Fibroblast of lung (primary cell): ENCODE results near the gene HECTD2. TPM values are rescaled to one million over a fixed set of nuclear protein-coding genes. Genes with fewer than 3 reads are reported as not detected.

ENCODE experiments used
- DNase-seq, 2 donors: peaks; one replicate each; pipeline versions ENCODE4 v3.0.0 to v3.0.0-alpha.2; 2010; ENCODE audit warnings: low read depth in 2 of 2
- H2AFZ ChIP-seq: 2 replicates; pipeline ENCODE4 v1.5.1; 2012; ENCODE audit warnings: low read length, control low read depth, inconsistent platforms
- H3K27ac ChIP-seq: 2 replicates; pipeline ENCODE4 v1.5.1; 2011; ENCODE audit warnings: low read length, control low read depth; ENCODE audit not compliant: insufficient read depth
- H3K27me3 ChIP-seq: 2 replicates; pipeline ENCODE4 v1.5.1; 2011; ENCODE audit warnings: mild to moderate bottlenecking, low read length; ENCODE audit not compliant: control insufficient read depth, insufficient read depth
- H3K36me3 ChIP-seq: 2 replicates; pipeline ENCODE4 v1.5.1; 2011; ENCODE audit warnings: low read length; ENCODE audit not compliant: control insufficient read depth, insufficient read depth
- H3K4me1 ChIP-seq: 2 replicates; pipeline ENCODE4 v1.5.1; 2011; ENCODE audit warnings: low read length; ENCODE audit not compliant: control insufficient read depth, insufficient read depth; ENCODE audit errors: extremely low read depth
- H3K4me2 ChIP-seq: 2 replicates; pipeline ENCODE4 v1.5.1; 2011; ENCODE audit warnings: low read length, control low read depth; ENCODE audit not compliant: insufficient read depth; ENCODE audit errors: extremely low read depth
- H3K4me3 ChIP-seq, 4 experiments: fragments of 200-600 bp in 1 of 4; sonication (generic) in 1 of 4; replicated peaks in 1 of 4; 2 replicates each; pipeline ENCODE4 v1.5.1; 2011 to 2016; ENCODE audit warnings: low read length in 4 of 4, low read depth in 3 of 4, mild to moderate bottlenecking in 3 of 4, control low read depth in 2 of 4, inconsistent platforms in 1 of 4, mixed read lengths in 1 of 4; ENCODE audit not compliant: insufficient read depth in 1 of 4; ENCODE audit errors: control extremely low read depth in 1 of 4
- H3K79me2 ChIP-seq: 2 replicates; pipeline ENCODE4 v1.5.1; 2012; ENCODE audit warnings: mild to moderate bottlenecking, low read length, inconsistent platforms; ENCODE audit not compliant: control insufficient read depth, insufficient read depth
- H3K9ac ChIP-seq: 2 replicates; pipeline ENCODE4 v1.5.1; 2011; ENCODE audit warnings: mild to moderate bottlenecking, low read length, control low read depth; ENCODE audit not compliant: insufficient read depth
- H3K9me3 ChIP-seq: 2 replicates; pipeline ENCODE4 v1.5.1; 2012; ENCODE audit warnings: low read depth, low read length; ENCODE audit not compliant: control insufficient read depth, insufficient read depth
- H4K20me1 ChIP-seq: 2 replicates; pipeline ENCODE4 v1.5.1; 2011; ENCODE audit warnings: low read length; ENCODE audit not compliant: control insufficient read depth, insufficient read depth; ENCODE audit errors: extremely low read depth
- EZH2 ChIP-seq: IDR thresholded peaks from 2 replicates; pipeline ENCODE4 v1.5.1; 2012; ENCODE audit warnings: low read length, control low read depth, mild to moderate bottlenecking; ENCODE audit errors: missing control alignments
- polyA plus RNA-seq, 2 donors: library from polyadenylated mRNA; depleted of rRNA in 1 of 2; stranded (reverse) in 1 of 2; unstranded in 1 of 2; fragments of >200 nt; gene quantifications; 2 replicates each; pipeline ENCODE4 v1.2.1, GENCODE V29; 2011 to 2012; ENCODE audit warnings: missing spikeins in 1 of 2
- total RNA-seq: library from RNA; depleted of rRNA; stranded (reverse); fragments of >200 nt; gene quantifications from 2 replicates; pipeline ENCODE4 v1.2.1, GENCODE V29; 2014
- TF ChIP-seq, protein P1 (sequence below), 2 donors: IDR thresholded peaks in 1 of 2; conservative IDR thresholded peaks in 1 of 2; 1 replicate in 1 of 2; 2 replicates in 1 of 2; pipeline ENCODE4 v1.5.1; 2011 to 2012; ENCODE audit warnings: low read length in 2 of 2, control low read depth in 1 of 2, inconsistent platforms in 1 of 2, low read depth in 1 of 2, mild to moderate bottlenecking in 1 of 2

HECTD2 gene
- total and polyA plus RNA-seq, 2 donors (not counting 1 experiment from before 2014, with no cell fraction given): 7.6 to 8.3 TPM

DNA sequence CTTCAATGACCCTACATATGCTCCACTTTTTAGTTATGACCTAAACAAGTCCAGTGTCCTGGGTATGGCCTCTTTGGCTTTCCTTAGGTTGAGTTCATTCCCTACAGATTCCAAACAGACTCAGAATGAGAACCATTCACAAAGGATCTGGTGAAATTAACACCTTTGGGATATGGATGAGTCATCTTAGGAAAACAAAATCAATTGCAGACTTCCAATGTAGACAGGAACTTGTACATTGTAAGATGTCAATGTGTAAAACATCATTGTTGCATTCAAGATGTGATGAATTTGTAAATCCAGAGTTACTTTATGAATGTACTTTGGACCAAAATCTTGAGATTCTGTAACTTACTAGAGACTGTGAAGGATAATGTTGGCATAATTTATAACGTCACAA is 43.4 kb upstream of the HECTD2 start:
- TF ChIP-seq, protein P1, sequence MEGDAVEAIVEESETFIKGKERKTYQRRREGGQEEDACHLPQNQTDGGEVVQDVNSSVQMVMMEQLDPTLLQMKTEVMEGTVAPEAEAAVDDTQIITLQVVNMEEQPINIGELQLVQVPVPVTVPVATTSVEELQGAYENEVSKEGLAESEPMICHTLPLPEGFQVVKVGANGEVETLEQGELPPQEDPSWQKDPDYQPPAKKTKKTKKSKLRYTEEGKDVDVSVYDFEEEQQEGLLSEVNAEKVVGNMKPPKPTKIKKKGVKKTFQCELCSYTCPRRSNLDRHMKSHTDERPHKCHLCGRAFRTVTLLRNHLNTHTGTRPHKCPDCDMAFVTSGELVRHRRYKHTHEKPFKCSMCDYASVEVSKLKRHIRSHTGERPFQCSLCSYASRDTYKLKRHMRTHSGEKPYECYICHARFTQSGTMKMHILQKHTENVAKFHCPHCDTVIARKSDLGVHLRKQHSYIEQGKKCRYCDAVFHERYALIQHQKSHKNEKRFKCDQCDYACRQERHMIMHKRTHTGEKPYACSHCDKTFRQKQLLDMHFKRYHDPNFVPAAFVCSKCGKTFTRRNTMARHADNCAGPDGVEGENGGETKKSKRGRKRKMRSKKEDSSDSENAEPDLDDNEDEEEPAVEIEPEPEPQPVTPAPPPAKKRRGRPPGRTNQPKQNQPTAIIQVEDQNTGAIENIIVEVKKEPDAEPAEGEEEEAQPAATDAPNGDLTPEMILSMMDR (conservative IDR thresholded peaks at IDR 0.05 in 1 of 2, IDR thresholded peaks at IDR 0.05 in 1 of 2; ENCODE audit: low read depth in 1 of 2, low read length in 2 of 2): no peak
- TF ChIP-seq EZH2: no peak
- Histone ChIP-seq H3K4me1 (no peaks in the 10 kb centered on the region), H3K4me3 (no peak overlapping the region), H3K27me3 (no peaks in the 10 kb centered on the region), H2AFZ (no peak overlapping the region), H4K20me1 (no peaks in the 10 kb centered on the region), H3K9me3 (no peaks in the 10 kb centered on the region), H3K9ac (no peak overlapping the region), H3K36me3 (no peaks in the 10 kb centered on the region), H3K27ac (no peak overlapping the region), H3K4me2 (no peak overlapping the region), H3K79me2 (no peaks in the 10 kb centered on the region)
- DNase-seq: no peak

DNA sequence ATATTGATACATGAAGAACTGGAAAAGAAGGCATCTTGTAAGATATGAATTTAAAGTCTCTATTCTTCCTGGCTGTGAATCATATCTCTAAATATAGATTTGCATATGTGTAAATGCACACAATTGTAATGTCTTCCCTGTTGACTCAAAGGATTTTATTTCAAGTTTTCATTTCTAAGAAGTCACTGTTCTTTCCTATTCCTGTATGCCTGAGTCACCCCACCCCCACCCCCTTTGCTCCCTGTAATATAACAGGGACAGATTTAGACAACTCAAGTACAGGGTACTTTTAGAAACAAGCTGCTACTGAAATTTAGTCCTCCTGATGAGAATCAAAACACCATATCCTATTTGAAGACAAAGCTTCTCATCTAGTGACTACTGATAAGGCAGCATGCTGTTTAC is 43.0 kb upstream of the HECTD2 start:
- TF ChIP-seq, protein P1 (conservative IDR thresholded peaks at IDR 0.05 in 1 of 2, IDR thresholded peaks at IDR 0.05 in 1 of 2; ENCODE audit: low read depth in 1 of 2, low read length in 2 of 2): no peak
- no peak for TF ChIP-seq EZH2
- Histone ChIP-seq H2AFZ (no peak overlapping the region), H3K27me3 (no peaks in the 10 kb centered on the region), H3K4me1 (no peaks in the 10 kb centered on the region), H4K20me1 (no peaks in the 10 kb centered on the region), H3K9ac (no peak overlapping the region), H3K4me2 (no peak overlapping the region), H3K27ac (no peak overlapping the region), H3K79me2 (no peaks in the 10 kb centered on the region), H3K36me3 (no peaks in the 10 kb centered on the region), H3K4me3 (no peak overlapping the region), H3K9me3 (no peaks in the 10 kb centered on the region)
- no peak for DNase-seq

DNA sequence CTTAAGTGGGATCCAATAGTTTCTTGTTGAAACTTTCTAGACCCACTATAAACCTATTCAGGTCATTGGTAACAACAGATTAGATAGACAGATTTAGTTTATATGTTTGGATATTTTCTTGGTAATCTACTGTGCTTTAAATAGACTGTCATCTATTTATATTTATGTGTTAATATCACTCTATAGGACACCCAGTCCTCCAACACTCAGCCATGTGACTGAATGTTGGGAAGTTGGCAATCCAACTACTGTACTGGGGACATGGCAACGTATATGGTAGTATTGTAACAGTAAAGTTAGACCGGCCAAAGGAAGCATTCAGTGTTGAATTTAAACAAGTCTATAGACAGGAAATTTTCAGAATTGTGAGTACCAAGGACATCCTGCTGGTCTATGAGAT is 42.6 kb upstream of the HECTD2 start:
- DNase-seq: no peak
- Histone ChIP-seq H2AFZ (no peak overlapping the region), H3K4me1 (no peaks in the 10 kb centered on the region), H3K9me3 (no peaks in the 10 kb centered on the region), H3K4me2 (no peak overlapping the region), H3K9ac (no peak overlapping the region), H3K79me2 (no peaks in the 10 kb centered on the region), H3K27ac (no peak overlapping the region), H3K27me3 (no peaks in the 10 kb centered on the region), H3K4me3 (no peak overlapping the region), H4K20me1 (no peaks in the 10 kb centered on the region), H3K36me3 (no peaks in the 10 kb centered on the region)
- TF ChIP-seq, protein P1 (conservative IDR thresholded peaks at IDR 0.05 in 1 of 2, IDR thresholded peaks at IDR 0.05 in 1 of 2; ENCODE audit: low read depth in 1 of 2, low read length in 2 of 2): no peak
- TF ChIP-seq EZH2: no peak
